Eye (tissue), 1 donor: ENCODE data around the gene CCDC85A.

Experiments
- DNase-seq: peaks from one replicate; pipeline ENCODE4 v3.0.0-alpha.2; 2015

CCDC85A gene

GRCh38 chr2:56376699-56377665 lies 193.2 kb downstream of the CCDC85A start:
- DNase-seq: no peak

DNA sequence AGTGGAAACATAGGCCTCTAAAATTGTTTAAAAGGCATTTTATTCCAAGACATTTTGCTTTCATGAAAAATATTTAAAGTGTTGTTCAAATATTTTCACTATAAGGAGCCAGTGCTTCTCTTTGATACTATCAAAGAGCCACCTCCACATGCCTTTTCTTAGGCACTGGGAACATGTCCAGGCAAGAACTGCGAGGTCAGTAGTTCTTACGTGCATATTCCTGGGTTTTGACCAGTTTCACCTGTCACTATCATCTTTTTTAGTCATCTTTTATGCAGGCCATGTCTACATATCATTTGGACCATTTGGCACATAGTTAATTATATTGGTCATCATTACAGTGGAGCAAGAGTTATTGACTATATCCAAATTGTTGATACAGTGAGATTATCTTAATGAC lies 195.3 kb downstream of the CCDC85A start:
- DNase-seq: no peak

DNA sequence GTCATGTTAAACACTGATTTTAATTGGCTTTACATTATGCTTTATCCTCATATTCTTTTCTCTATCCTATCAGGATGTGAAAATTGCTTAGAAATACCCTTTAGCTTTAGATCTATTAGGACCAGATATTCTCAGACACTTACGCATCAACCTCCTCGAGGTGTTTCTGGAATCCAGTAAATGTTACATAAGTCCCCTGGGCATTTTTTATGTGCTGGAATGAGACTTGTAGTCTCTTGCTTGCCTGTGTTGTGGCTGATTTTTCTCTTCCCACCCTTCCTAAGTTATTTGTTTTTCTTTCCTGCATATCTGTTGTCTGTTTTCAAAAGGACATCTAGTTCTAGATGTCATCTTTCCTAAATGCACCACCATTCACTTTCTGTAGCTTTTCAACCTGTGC lies 197.1 kb downstream of the CCDC85A start:
- no peak for DNase-seq

GRCh38 chr2:56382466-56382865 lies 198.7 kb downstream of the CCDC85A start:
- no peak for DNase-seq

- DNase-seq: peak; percentile 16
Observed at GRCh38 chr2:56386657-56387056, 202.9 kb downstream of the CCDC85A start.

DNA sequence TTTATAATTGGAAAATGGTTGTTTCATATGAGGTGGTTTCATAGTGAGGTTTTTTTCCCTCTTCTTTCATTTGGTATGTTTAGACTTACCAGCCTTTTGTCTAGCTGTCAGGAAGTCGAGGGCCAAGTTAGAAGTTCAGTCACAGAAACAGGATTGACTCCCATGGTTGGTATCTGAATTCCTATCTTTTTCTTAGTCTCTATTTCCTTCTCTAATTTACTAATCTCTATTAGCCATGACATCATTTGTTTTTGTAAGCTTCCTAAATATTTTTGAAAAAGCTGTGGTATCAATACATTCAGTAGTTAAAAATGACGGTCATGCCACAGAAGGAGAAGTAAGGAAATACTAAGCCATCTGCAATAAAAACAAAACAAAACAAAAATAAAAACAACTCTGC lies 206.9 kb downstream of the CCDC85A start:
- DNase-seq: no peak

- no peak for DNase-seq
Observed at GRCh38 chr2:56410140-56410539, 226.3 kb downstream of the CCDC85A start.

DNA sequence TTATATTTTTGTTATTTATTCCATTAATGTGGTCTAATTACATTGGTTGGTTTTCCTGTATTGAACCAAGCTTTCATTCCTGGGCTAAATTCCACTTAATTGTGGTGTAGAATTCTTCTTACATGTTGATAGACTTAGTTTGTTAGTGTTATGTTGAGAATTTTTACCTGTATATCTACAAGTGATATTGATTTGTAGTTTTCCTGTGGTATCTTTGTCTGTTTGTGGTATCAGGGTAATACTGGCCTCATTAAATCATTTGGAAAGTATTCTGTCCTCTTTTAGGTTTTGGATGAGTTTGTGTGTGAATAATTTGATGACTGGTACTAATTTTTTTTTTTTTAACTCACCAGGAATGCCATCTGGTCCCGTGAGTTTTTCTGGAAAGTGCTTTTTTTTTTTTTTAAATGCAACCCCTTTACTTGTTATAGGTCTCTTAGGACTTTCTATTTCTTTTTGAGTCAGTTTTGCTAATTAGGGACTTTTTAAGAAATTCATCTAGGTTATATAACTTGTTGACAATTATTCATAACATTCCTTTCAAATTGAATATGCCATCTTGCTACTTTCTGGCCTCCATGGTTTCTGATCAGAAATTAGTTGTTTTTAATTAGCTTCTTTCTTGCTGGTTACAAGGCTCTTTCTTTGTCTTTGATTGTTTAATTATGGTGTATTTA lies 232.8 kb downstream of the CCDC85A start:
- no peak for DNase-seq
